CD4-positive, alpha-beta memory T cell (primary cell): ENCODE results near the gene SLC22A15. TPM values are rescaled to one million over a fixed set of nuclear protein-coding genes. Genes with fewer than 3 reads are reported as not detected.
A peak's percentile ranks its signal among the peaks of the same experiment; 100 is the strongest.
"Not testable (repeated sequence)": the region's sequence is repeated elsewhere in the genome, so short reads cannot be mapped to it uniquely, and the experiment has no call there.

Experiments
- CTCF ChIA-PET: fragments of 350-600 bp; sonication (Branson Sonifier 250); formaldehyde crosslinking; loops from one replicate; lab custom pipeline; 2021; ENCODE audit warnings: inconsistent platforms; ENCODE audit not compliant: partially characterized antibody; lab: Charles Lee
- POLR2A ChIA-PET: fragments of 350-600 bp; sonication (Branson Sonifier 250); formaldehyde crosslinking; loops from one replicate; lab custom pipeline; 2021; ENCODE audit not compliant: partially characterized antibody; lab: Charles Lee
- DNase-seq, 5 donors: peaks; one replicate each; pipeline versions ENCODE4 v3.0.0 to v3.0.0-alpha.2; 2020 to 2022; ENCODE audit warnings: mixed read lengths in 1 of 5
- H3K27ac ChIP-seq: one replicate; pipeline ENCODE4 v1.7.0; 2013; ENCODE audit warnings: low read depth, low read length
- H3K27me3 ChIP-seq: 2 replicates; pipeline ENCODE4 v1.7.0; 2013; ENCODE audit warnings: mild to moderate bottlenecking, low read length, moderate library complexity; ENCODE audit not compliant: insufficient read depth
- H3K36me3 ChIP-seq: 2 replicates; pipeline ENCODE4 v1.7.0; 2013; ENCODE audit warnings: mild to moderate bottlenecking, low read length, moderate library complexity; ENCODE audit not compliant: insufficient read depth
- H3K4me1 ChIP-seq: 2 replicates; pipeline ENCODE4 v1.7.0; 2013; ENCODE audit warnings: mild to moderate bottlenecking, low read length, moderate library complexity; ENCODE audit not compliant: insufficient read depth
- H3K4me3 ChIP-seq, 2 donors: one replicate each; pipeline ENCODE4 v1.7.0; 2013; ENCODE audit warnings: low read length in 2 of 2, mild to moderate bottlenecking in 1 of 2
- H3K9me3 ChIP-seq, 2 donors: one replicate each; pipeline ENCODE4 v1.7.0; 2013; ENCODE audit warnings: low read length in 2 of 2, control low read depth in 1 of 2; ENCODE audit not compliant: control insufficient read depth in 1 of 2
- H3K27ac Mint-ChIP-seq, 7 donors: one replicate each; pipeline ENCODE4 v1.8.0; 2020 to 2021; ENCODE audit warnings: mixed read lengths in 7 of 7, mild to moderate bottlenecking in 6 of 7, inconsistent platforms in 3 of 7, moderate library complexity in 3 of 7
- H3K27me3 Mint-ChIP-seq, 2 donors: one replicate each; pipeline ENCODE4 v1.8.0; 2020 to 2021; ENCODE audit warnings: mixed read lengths in 2 of 2
- H3K36me3 Mint-ChIP-seq, 2 donors: one replicate each; pipeline ENCODE4 v1.8.0; 2020 to 2021; ENCODE audit warnings: mixed read lengths in 2 of 2, inconsistent platforms in 1 of 2, mild to moderate bottlenecking in 1 of 2
- H3K4me1 Mint-ChIP-seq, 4 donors: one replicate each; pipeline ENCODE4 v1.8.0; 2020 to 2021; ENCODE audit warnings: mixed read lengths in 4 of 4, mild to moderate bottlenecking in 1 of 4
- H3K4me3 Mint-ChIP-seq, 8 donors: one replicate each; pipeline ENCODE4 v1.8.0; 2020 to 2021; ENCODE audit warnings: mixed read lengths in 8 of 8, mild to moderate bottlenecking in 7 of 8, moderate library complexity in 6 of 8, inconsistent platforms in 3 of 8
- H3K9me3 Mint-ChIP-seq, 8 donors: one replicate each; pipeline ENCODE4 v1.8.0; 2020 to 2021; ENCODE audit warnings: mixed read lengths in 8 of 8, mild to moderate bottlenecking in 5 of 8, inconsistent platforms in 3 of 8, moderate library complexity in 1 of 8
- intact Hi-C: fragments of 100-400 bp; cut with micrococcal nuclease; formaldehyde crosslinking; loops from one replicate; pipeline ENCODE4 v1.15.1; 2023
- polyA plus RNA-seq, 2 donors: library from polyadenylated mRNA; unstranded; fragments of 300-500 nt; fragmentation: Illumina TruSeq; gene quantifications; one replicate each; pipeline ENCODE4 v1.2.3, GENCODE V29; 2021
- total RNA-seq, 2 experiments: library from RNA; stranded (reverse); gene quantifications; one replicate each; pipeline ENCODE4 v1.2.3, GENCODE V29; 2021

The SLC22A15 gene
- total and polyA plus RNA-seq, 4 experiments from 2014 or later, result 1.2 TPM; not detected in 2

DNA sequence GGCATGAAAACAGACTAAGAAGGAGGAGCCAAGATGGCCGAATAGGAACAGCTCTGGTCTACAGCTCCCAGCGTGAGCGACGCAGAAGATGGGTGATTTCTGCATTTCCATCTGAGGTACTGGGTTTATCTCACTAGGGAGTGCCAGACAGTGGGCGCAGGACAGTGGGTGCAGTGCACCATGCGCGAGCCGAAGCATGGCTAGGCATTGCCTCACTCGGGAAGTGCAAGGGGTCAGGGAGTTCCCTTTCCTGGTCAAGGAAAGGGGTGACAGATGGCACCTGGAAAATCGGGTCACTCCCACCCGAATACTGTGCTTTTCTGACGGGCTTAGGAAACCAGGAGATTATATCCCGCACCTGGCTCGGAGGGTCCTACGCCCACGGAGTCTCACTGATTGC, 75.6 kb downstream of the SLC22A15 start:
- H3K27me3 Mint-ChIP-seq, result peaks cover 7 to 13% of the 10 kb centered on the region in 2 donors
- H3K36me3 Mint-ChIP-seq, H3K27me3 ChIP-seq, H3K27ac Mint-ChIP-seq, CTCF ChIA-PET, H3K4me1 Mint-ChIP-seq, H3K9me3 ChIP-seq, DNase-seq, H3K4me1 ChIP-seq, H3K27ac ChIP-seq, POLR2A ChIA-PET, H3K4me3 ChIP-seq, intact Hi-C loops, H3K4me3 Mint-ChIP-seq, H3K36me3 ChIP-seq: not testable (repeated sequence)
- peaks cover 0 to 24% (median 11%) of the 10 kb centered on the region in 8 donors for H3K9me3 Mint-ChIP-seq

DNA sequence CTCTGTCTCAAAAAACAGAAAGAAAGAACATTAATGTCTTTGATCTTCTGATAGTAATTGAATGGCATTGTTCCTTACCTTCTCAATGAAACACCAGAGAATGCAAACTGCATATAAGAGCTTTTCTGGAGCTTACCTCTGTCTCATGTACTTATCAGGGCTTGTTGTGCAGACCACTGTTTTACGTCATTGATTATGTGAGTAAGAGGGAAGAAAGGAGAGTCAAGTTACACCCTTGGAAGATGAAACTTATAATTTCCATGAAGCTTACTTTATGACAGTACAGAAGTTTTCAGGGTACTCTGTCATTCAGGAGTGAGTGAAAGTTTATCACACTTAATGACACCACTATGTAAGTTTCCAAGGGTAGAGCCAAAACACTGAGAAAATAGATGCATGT, 85.9 kb downstream of the SLC22A15 start:
- DNase-seq, result no peak
- Mint-ChIP-seq H3K4me1 (no peaks in the 10 kb centered on the region), H3K27ac (no peak overlapping the region), H3K36me3 (peaks cover 0 to 2% of the 10 kb centered on the region in 2 donors), H3K9me3 (peaks cover 0 to 18% (median 8%) of the 10 kb centered on the region in 8 donors), H3K4me3 (no peak overlapping the region), H3K27me3 (peaks cover 1 to 2% of the 10 kb centered on the region in 2 donors)
- Histone ChIP-seq H3K27ac (no peak overlapping the region), H3K36me3 (no peaks in the 10 kb centered on the region), H3K9me3 (no peaks in the 10 kb centered on the region), H3K4me1 (no peaks in the 10 kb centered on the region), H3K27me3 (no peaks in the 10 kb centered on the region), H3K4me3 (no peak overlapping the region)
- ChIA-PET POLR2A (no interaction called here), CTCF (no interaction called here)
- intact Hi-C loops, result no loop called here

DNA sequence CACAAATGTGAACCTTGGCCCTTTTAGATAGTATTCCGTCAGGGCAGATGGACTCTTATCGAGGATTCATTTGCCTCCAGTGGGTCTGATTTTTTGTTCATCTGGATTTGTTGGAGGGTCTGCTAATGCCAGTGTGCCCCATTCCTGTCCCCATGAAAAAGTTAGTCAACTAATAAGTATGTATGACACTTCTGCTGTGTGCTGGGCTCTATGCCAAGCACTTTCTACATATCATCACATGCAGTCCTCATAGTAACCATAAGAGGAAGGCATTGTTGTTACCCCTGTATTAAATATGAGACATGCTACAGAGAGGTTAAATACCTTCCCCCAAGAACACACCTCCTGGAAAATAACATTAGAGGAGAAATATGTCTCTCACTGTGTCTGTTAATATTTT, 88.3 kb downstream of the SLC22A15 start:
- H3K27ac ChIP-seq, result no peak overlapping the region
- no peaks in the 10 kb centered on the region for H3K9me3 ChIP-seq
- H3K4me3 ChIP-seq, result no peak overlapping the region
- no peaks in the 10 kb centered on the region for H3K4me1 ChIP-seq
- ChIA-PET POLR2A (no interaction called here), CTCF (no interaction called here)
- H3K27me3 ChIP-seq, result no peaks in the 10 kb centered on the region
- Mint-ChIP-seq H3K9me3 (peaks cover 0 to 2% (median 0%) of the 10 kb centered on the region in 8 donors), H3K36me3 (peaks cover 0 to 8% of the 10 kb centered on the region in 2 donors), H3K27ac (no peak overlapping the region), H3K4me3 (no peak overlapping the region), H3K4me1 (no peaks in the 10 kb centered on the region), H3K27me3 (peaks cover 2 to 3% of the 10 kb centered on the region in 2 donors)
- intact Hi-C loops, result no loop called here
- no peaks in the 10 kb centered on the region for H3K36me3 ChIP-seq
- no peak for DNase-seq

DNA sequence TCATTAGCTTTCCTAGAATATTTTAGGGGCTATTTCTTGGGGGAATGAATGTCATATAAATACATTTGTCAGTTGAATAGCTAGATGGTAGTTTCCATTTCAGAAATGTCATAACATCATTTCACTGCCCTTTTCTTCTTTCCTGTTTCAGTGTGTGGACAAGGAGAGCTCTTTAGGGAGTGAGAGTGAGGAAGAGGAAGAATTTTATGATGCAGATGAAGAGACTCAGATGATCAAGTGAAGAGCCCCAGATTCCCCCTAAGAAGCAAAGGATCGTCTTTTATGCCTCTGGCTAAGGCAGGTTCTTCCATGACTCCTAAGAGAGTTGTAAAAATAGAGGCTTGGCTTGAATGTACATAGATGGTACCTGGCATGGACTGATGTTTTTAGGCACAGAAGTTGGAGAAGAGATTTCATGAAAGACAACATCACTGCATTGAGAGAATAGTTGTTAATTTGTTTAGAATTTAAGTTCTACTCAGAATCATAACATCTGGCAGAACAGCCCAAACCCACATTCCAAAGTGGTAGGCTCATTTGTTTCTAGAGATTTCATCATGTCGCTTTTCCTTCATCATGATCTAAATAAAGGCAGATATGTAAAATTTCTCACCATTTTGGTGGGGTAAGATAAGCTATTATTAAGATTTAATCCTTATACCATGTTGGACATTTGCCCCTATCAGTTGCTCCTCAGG, 90.7 kb downstream of the SLC22A15 start:
- Histone ChIP-seq H3K36me3 (no peaks in the 10 kb centered on the region), H3K4me3 (no peak overlapping the region), H3K27me3 (no peaks in the 10 kb centered on the region), H3K27ac (no peak overlapping the region), H3K4me1 (no peaks in the 10 kb centered on the region), H3K9me3 (no peaks in the 10 kb centered on the region)
- peaks cover 0 to 8% of the 10 kb centered on the region in 2 donors for H3K36me3 Mint-ChIP-seq
- H3K27me3 Mint-ChIP-seq, result peaks cover 2 to 4% of the 10 kb centered on the region in 2 donors
- no peak overlapping the region for H3K4me3 Mint-ChIP-seq
- H3K9me3 Mint-ChIP-seq, result peaks cover 0 to 4% (median 0%) of the 10 kb centered on the region in 8 donors
- H3K4me1 Mint-ChIP-seq, result no peaks in the 10 kb centered on the region
- no peak for DNase-seq
- intact Hi-C loops, result no loop called here
- peak overlapping the region in 1 of 7 donors; percentile 71 for H3K27ac Mint-ChIP-seq
- ChIA-PET POLR2A (no interaction called here), CTCF (no interaction called here)

DNA sequence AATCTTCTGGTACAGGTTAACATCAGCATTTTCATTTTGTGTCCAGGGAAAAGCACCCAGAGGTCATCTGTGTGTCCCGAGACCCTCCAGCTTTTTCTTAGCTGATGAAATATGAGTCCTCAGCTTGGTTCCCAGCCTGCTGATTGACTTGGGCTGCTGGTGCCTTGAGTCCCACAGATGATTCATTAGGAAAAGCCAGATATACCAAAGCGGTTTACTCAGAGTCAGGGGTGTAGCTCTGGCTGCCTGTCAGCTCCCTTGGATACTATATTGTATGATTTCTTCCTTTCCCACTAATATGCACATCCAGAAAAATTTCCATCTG, 91.2 kb downstream of the SLC22A15 start:
- no peak overlapping the region for H3K4me3 Mint-ChIP-seq
- H3K27ac Mint-ChIP-seq, result no peak overlapping the region
- H3K36me3 ChIP-seq, result no peaks in the 10 kb centered on the region
- peaks cover 0 to 8% of the 10 kb centered on the region in 2 donors for H3K36me3 Mint-ChIP-seq
- no peaks in the 10 kb centered on the region for H3K27me3 ChIP-seq
- H3K27me3 Mint-ChIP-seq, result peaks cover 2 to 4% of the 10 kb centered on the region in 2 donors
- ChIA-PET POLR2A (no interaction called here), CTCF (no interaction called here)
- DNase-seq, result no peak
- no peaks in the 10 kb centered on the region for H3K4me1 Mint-ChIP-seq
- H3K9me3 Mint-ChIP-seq, result peaks cover 0 to 4% (median 0%) of the 10 kb centered on the region in 8 donors
- no peaks in the 10 kb centered on the region for H3K9me3 ChIP-seq
- intact Hi-C loops, result no loop called here
- no peak overlapping the region for H3K4me3 ChIP-seq
- H3K27ac ChIP-seq, result no peak overlapping the region
- H3K4me1 ChIP-seq, result no peaks in the 10 kb centered on the region

DNA sequence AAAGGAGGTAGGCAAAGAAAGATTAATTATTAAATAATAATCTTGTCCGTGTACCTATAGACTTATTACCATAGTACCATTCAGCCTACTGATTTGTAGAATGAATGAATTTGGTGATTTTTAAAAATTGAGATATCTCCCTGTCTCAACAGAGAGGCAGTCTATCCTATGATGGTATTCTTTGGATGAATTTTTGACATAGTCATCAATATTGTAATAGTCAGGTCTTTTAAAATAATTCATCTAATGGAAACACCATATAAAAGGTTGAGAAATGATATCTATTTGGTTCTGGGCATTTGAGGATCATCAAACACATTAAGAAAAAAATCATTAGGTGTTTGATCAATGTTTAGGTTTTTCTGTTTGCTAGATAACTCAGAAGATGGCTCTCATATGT, 99.3 kb downstream of the SLC22A15 start:
- Mint-ChIP-seq H3K4me3 (no peak overlapping the region), H3K4me1 (no peaks in the 10 kb centered on the region), H3K9me3 (no peaks in the 10 kb centered on the region), H3K36me3 (no peaks in the 10 kb centered on the region), H3K27ac (no peak overlapping the region), H3K27me3 (peaks cover 1 to 3% of the 10 kb centered on the region in 2 donors)
- CTCF ChIA-PET, result no interaction called here
- Histone ChIP-seq H3K36me3 (no peaks in the 10 kb centered on the region), H3K27me3 (no peaks in the 10 kb centered on the region), H3K4me3 (no peak overlapping the region), H3K27ac (no peak overlapping the region), H3K4me1 (no peaks in the 10 kb centered on the region), H3K9me3 (no peaks in the 10 kb centered on the region)
- intact Hi-C loops, result no loop called here
- POLR2A ChIA-PET, result no interaction called here
- no peak for DNase-seq

DNA sequence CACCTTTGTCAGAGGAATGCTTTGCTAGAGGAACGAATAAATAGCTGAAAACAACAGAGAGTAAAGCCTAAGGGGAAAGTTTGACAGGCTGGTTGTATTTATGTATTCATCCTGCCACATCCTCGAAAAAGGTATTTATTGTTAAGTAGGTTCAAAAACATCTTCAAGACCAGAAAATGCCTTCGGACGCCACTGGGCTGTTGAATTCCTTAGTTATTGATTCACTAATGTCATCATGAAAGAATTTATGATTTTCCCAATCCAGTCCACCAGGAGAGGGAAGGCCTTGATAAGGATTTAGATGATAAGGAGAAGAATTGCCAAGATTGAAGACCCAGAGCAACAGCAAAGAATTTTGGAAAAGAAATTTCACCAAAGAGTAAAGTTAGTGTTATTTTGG, 99.7 kb downstream of the SLC22A15 start:
- Mint-ChIP-seq H3K9me3 (peaks cover 0 to 2% (median 0%) of the 10 kb centered on the region in 8 donors), H3K36me3 (no peaks in the 10 kb centered on the region), H3K27ac (no peak overlapping the region), H3K27me3 (peaks cover 1 to 3% of the 10 kb centered on the region in 2 donors), H3K4me1 (no peaks in the 10 kb centered on the region), H3K4me3 (no peak overlapping the region)
- Histone ChIP-seq H3K27me3 (no peaks in the 10 kb centered on the region), H3K4me3 (no peak overlapping the region), H3K4me1 (no peaks in the 10 kb centered on the region), H3K9me3 (no peaks in the 10 kb centered on the region), H3K27ac (no peak overlapping the region), H3K36me3 (no peaks in the 10 kb centered on the region)
- DNase-seq, result no peak
- intact Hi-C loops, result no loop called here
- ChIA-PET CTCF (no interaction called here), POLR2A (no interaction called here)
